ENCODE results near the gene ACHE. TPM values are rescaled to one million over a fixed set of nuclear protein-coding genes. Genes with fewer than 3 reads are reported as not detected.

The ACHE gene
- total RNA-seq, 1 experiment from 2014 or later: 3.2 TPM

- intact Hi-C loops (cut with micrococcal nuclease; ENCODE audit: unreplicated experiment): no loop called here
- CTCF ChIA-PET: no interaction called here
- peaks cover 38% of the 10 kb centered on the region for H3K36me3 Mint-ChIP-seq (ENCODE audit: insufficient read depth, unreplicated experiment)
Observed at GRCh38 chr7:100863406-100863950, 32.2 kb downstream of the ACHE start.

GRCh38 chr7:100861616-100861985, 34.1 kb downstream of the ACHE start:
- no peak overlapping the region for H3K27ac Mint-ChIP-seq (ENCODE audit: unreplicated experiment)

More at GRCh38 chr7:100863406-100863950, 32.2 kb downstream of the ACHE start:
- H3K9me3 Mint-ChIP-seq (ENCODE audit: low read depth, unreplicated experiment): no peaks in the 10 kb centered on the region
- no peak for DNase-seq
- H3K4me3 Mint-ChIP-seq (ENCODE audit: low read depth, unreplicated experiment): no peak overlapping the region
- no peak overlapping the region for H3K27ac Mint-ChIP-seq (ENCODE audit: unreplicated experiment)
- BruUV-seq (replicated peaks): no TSS peak
- no peak for TF ChIP-seq CTCF (IDR thresholded peaks at IDR 0.05; ENCODE audit: unreplicated experiment)
- no peaks in the 10 kb centered on the region for H3K27me3 Mint-ChIP-seq (ENCODE audit: unreplicated experiment)
- H3K4me1 Mint-ChIP-seq (ENCODE audit: low read depth, unreplicated experiment): no peaks in the 10 kb centered on the region

DNA sequence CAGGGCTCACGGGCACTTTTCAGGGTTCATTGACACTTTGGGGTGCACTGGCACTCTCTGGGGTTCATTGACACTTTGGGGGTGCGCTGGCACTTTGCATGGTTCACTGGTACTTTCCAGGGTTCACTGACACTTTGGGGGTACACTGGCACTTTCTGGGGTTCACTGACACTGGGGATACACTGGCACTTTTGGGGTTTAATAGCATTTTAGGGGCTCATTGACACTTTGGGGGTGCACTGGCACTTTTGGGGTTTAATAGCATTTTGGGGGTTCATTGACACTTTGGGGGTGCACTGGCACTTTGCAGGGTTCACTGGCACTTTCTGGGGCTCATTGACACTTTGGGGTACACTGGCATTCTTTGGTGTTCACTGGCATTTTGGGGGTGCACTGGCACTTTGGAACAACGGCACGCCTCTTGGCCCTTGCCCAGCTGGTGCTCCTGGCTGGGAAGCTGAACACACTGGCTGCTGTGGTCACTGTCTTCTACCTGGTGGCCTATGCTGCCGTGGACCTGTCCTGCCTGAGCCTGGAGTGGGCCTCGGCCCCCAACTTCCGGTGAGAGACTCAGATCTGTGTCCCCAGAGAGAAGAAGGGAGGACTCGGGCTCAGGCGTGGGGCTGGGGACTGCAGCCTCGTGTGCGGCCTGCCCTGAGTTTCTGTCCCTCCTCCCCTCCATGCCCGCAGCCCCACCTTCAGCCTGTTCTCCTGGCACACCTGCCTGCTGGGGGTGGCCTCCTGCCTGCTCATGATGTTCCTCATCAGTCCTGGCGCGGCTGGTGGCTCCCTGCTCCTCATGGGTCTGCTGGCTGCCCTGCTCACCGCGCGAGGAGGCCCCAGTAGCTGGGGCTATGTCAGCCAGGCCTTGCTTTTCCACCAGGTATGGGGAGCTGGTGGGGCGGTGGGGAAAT, 34.7 kb downstream of the ACHE start:
- Mint-ChIP-seq H3K27ac (ENCODE audit: unreplicated experiment) (no peak overlapping the region), H3K36me3 (ENCODE audit: insufficient read depth, unreplicated experiment) (peaks cover 20% of the 10 kb centered on the region), H3K4me3 (ENCODE audit: low read depth, unreplicated experiment) (no peak overlapping the region), H3K4me1 (ENCODE audit: low read depth, unreplicated experiment) (no peaks in the 10 kb centered on the region), H3K27me3 (ENCODE audit: unreplicated experiment) (no peaks in the 10 kb centered on the region), H3K9me3 (ENCODE audit: low read depth, unreplicated experiment) (no peaks in the 10 kb centered on the region)
- no TSS peak for BruUV-seq (replicated peaks)
- CTCF ChIA-PET: no interaction called here
- no peak for DNase-seq
- TF ChIP-seq CTCF (IDR thresholded peaks at IDR 0.05; ENCODE audit: unreplicated experiment): no peak
- intact Hi-C loops (cut with micrococcal nuclease; ENCODE audit: unreplicated experiment): no loop called here

More at GRCh38 chr7:100861616-100861985, 34.1 kb downstream of the ACHE start:
- DNase-seq: no peak
- CTCF ChIA-PET: no interaction called here
- no peak overlapping the region for H3K4me3 Mint-ChIP-seq (ENCODE audit: low read depth, unreplicated experiment)
- intact Hi-C loops (cut with micrococcal nuclease; ENCODE audit: unreplicated experiment): no loop called here
- TF ChIP-seq CTCF (IDR thresholded peaks at IDR 0.05; ENCODE audit: unreplicated experiment): no peak
- no peaks in the 10 kb centered on the region for H3K4me1 Mint-ChIP-seq (ENCODE audit: low read depth, unreplicated experiment)
- no peaks in the 10 kb centered on the region for H3K9me3 Mint-ChIP-seq (ENCODE audit: low read depth, unreplicated experiment)
- no peaks in the 10 kb centered on the region for H3K27me3 Mint-ChIP-seq (ENCODE audit: unreplicated experiment)
- BruUV-seq (replicated peaks): no TSS peak
- H3K36me3 Mint-ChIP-seq (ENCODE audit: insufficient read depth, unreplicated experiment): peaks cover 26% of the 10 kb centered on the region

DNA sequence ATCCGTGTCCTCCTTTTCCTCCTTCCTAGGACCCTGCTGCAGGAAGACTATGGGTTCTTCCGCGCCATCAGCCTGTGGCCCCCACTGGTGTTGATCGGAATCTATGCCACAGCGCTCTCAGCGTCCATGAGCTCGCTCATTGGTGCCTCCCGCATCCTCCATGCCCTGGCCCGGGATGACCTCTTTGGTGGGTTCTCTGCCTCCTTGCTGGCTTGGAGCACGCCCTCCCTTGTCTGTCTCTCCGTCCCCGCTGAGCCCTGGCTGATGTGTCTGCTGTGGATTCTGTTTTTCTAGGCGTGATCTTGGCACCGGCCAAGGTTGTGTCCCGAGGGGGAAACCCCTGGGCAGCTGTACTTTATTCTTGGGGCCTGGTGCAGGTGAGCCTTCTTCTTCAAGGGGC, 35.8 kb downstream of the ACHE start:
- no peak for TF ChIP-seq CTCF (IDR thresholded peaks at IDR 0.05; ENCODE audit: unreplicated experiment)
- H3K36me3 Mint-ChIP-seq (ENCODE audit: insufficient read depth, unreplicated experiment): peaks cover 24% of the 10 kb centered on the region
- no TSS peak for BruUV-seq (replicated peaks)

More for the DNA sequence above, 35.8 kb downstream of the ACHE start:
- no peak for DNase-seq
- CTCF ChIA-PET: no interaction called here
- Mint-ChIP-seq H3K27me3 (ENCODE audit: unreplicated experiment) (no peaks in the 10 kb centered on the region), H3K27ac (ENCODE audit: unreplicated experiment) (no peak overlapping the region), H3K4me3 (ENCODE audit: low read depth, unreplicated experiment) (no peak overlapping the region), H3K4me1 (ENCODE audit: low read depth, unreplicated experiment) (no peaks in the 10 kb centered on the region), H3K9me3 (ENCODE audit: low read depth, unreplicated experiment) (no peaks in the 10 kb centered on the region)
- intact Hi-C loops (cut with micrococcal nuclease; ENCODE audit: unreplicated experiment): no loop called here
